SK-N-SH (cell line): ENCODE data around the gene CHPF. TPM values are rescaled to one million over a fixed set of nuclear protein-coding genes. Genes with fewer than 3 reads are reported as not detected.

ENCODE experiments used
- CTCF ChIA-PET: fragments of 300-600, 350-600 bp; formaldehyde crosslinking; extraction: SDS; loops from one replicate; lab custom pipeline; 2021; lab: Yijun Ruan, JAX
- POLR2A ChIA-PET: fragments of 350-600 bp; sonication (Branson Sonifier 250); formaldehyde crosslinking; extraction: SDS; loops from one replicate; lab custom pipeline; 2020; ENCODE audit warnings: antibody characterized with exemption, inconsistent platforms; lab: Yijun Ruan, JAX
- DNase-seq: peaks from one replicate; pipeline ENCODE4 v3.0.0; 2012
- H2AFZ ChIP-seq: fragments of 200-600 bp; sonication (generic); 2 replicates; pipeline ENCODE4 v1.8.1; 2016; ENCODE audit warnings: antibody characterized with exemption, mild to moderate bottlenecking, low read depth
- H3F3A ChIP-seq: fragments of 200-600 bp; sonication (generic); replicated peaks from 2 replicates; pipeline ENCODE3; 2016; ENCODE audit warnings: antibody characterized with exemption, mild to moderate bottlenecking; ENCODE audit not compliant: insufficient read depth
- H3K27ac ChIP-seq, 2 experiments: fragments of 200-500 bp in 1 of 2; fragments of 200-600 bp in 1 of 2; sonication (Bioruptor generic) in 1 of 2; sonication (generic), shearing (Covaris generic) in 1 of 2; 2 replicates each; pipeline versions ENCODE4 v1.5.1 to v1.6.1; 2014 to 2016; ENCODE audit warnings: low read depth in 2 of 2, inconsistent platforms in 1 of 2, low read length in 1 of 2, mild to moderate bottlenecking in 1 of 2, mixed read lengths in 1 of 2
- H3K27me3 ChIP-seq: fragments of 200-600 bp; sonication (generic), shearing (Covaris generic); 2 replicates; pipeline ENCODE4 v1.6.1; 2016; ENCODE audit warnings: mixed run types; ENCODE audit not compliant: insufficient read depth
- H3K36me3 ChIP-seq, 2 experiments: fragments of 200-500 bp in 1 of 2; fragments of 200-600 bp in 1 of 2; sonication (Bioruptor generic) in 1 of 2; sonication (generic) in 1 of 2; replicated peaks in 1 of 2; 2 replicates each; pipeline versions ENCODE3 to v1.5.1; 2014 to 2016; ENCODE audit warnings: low read length in 1 of 2, mild to moderate bottlenecking in 1 of 2; ENCODE audit not compliant: insufficient read depth in 2 of 2, control insufficient read depth in 1 of 2
- H3K4me1 ChIP-seq, 2 experiments: fragments of 200-500 bp in 1 of 2; fragments of 200-600 bp in 1 of 2; sonication (Bioruptor generic) in 1 of 2; sonication (generic), shearing (Covaris generic) in 1 of 2; 2 replicates each; pipeline versions ENCODE4 v1.5.1 to v1.6.1; 2014 to 2016; ENCODE audit warnings: low read depth in 1 of 2, low read length in 1 of 2, mixed run types in 1 of 2; ENCODE audit not compliant: insufficient read depth in 2 of 2, control insufficient read depth in 1 of 2
- H3K4me2 ChIP-seq: fragments of 200-600 bp; sonication (generic), shearing (Covaris generic); 2 replicates; pipeline ENCODE4 v1.6.1; 2017; ENCODE audit warnings: mixed run types
- H3K4me3 ChIP-seq, 2 experiments: fragments of 200-500 bp in 1 of 2; fragments of 200-600 bp in 1 of 2; sonication (Bioruptor generic) in 1 of 2; sonication (generic), shearing (Covaris generic) in 1 of 2; 2 replicates each; pipeline versions ENCODE4 v1.5.1 to v1.8.1; 2014 to 2016; ENCODE audit warnings: low read depth in 2 of 2, inconsistent platforms in 1 of 2, low read length in 1 of 2, mild to moderate bottlenecking in 1 of 2, mixed read lengths in 1 of 2, moderate library complexity in 1 of 2
- H3K79me2 ChIP-seq: fragments of 200-600 bp; sonication (generic); 2 replicates; pipeline ENCODE4 v1.8.1; 2017; ENCODE audit warnings: mild to moderate bottlenecking; ENCODE audit not compliant: insufficient read depth
- H3K9ac ChIP-seq: fragments of 200-600 bp; sonication (generic); 2 replicates; pipeline ENCODE4 v1.6.1; 2017; ENCODE audit warnings: mixed run types
- H3K9me2 ChIP-seq: fragments of 200-600 bp; sonication (generic); 2 replicates; pipeline ENCODE4 v1.6.1; 2017; ENCODE audit warnings: mixed run types
- H3K9me3 ChIP-seq: fragments of 200-600 bp; sonication (generic); 2 replicates; pipeline ENCODE4 v1.6.1; 2017; ENCODE audit warnings: mixed run types, mild to moderate bottlenecking, moderate library complexity
- H4K20me1 ChIP-seq: fragments of 200-600 bp; sonication (generic); 2 replicates; pipeline ENCODE4 v1.6.1; 2017; ENCODE audit warnings: mild to moderate bottlenecking, mixed run types; ENCODE audit not compliant: insufficient read depth
- CHD2 ChIP-seq: fragments of 150-350 bp; IDR thresholded peaks from 2 replicates; pipeline ENCODE4 v1.6.1; 2018; ENCODE audit warnings: low read length; ENCODE audit not compliant: partially characterized antibody
- ELF1 ChIP-seq: IDR thresholded peaks from 2 replicates; pipeline ENCODE4 v1.4.0; 2012
- FOSL2 ChIP-seq: IDR thresholded peaks from 2 replicates; pipeline ENCODE4 v1.4.0; 2012; ENCODE audit warnings: low read depth, mild to moderate bottlenecking, moderate library complexity, borderline replicate concordance
- FOXM1 ChIP-seq: IDR thresholded peaks from 2 replicates; pipeline ENCODE4 v1.4.0; 2012; ENCODE audit warnings: low read depth, mild to moderate bottlenecking
- GABPA ChIP-seq: IDR thresholded peaks from 2 replicates; pipeline ENCODE4 v1.4.0; 2012; ENCODE audit warnings: low read depth, mild to moderate bottlenecking
- GATA2 ChIP-seq: sonication (generic); formaldehyde crosslinking; IDR thresholded peaks from 2 replicates; pipeline ENCODE4 v1.5.0; 2020; ENCODE audit warnings: mild to moderate bottlenecking, missing genetic modification reagents
- MEF2A ChIP-seq: IDR thresholded peaks from 2 replicates; pipeline ENCODE4 v1.4.0; 2012; ENCODE audit warnings: low read depth, borderline replicate concordance
- MXI1 ChIP-seq: IDR thresholded peaks from 2 replicates; pipeline ENCODE4 v1.6.1; 2012; ENCODE audit warnings: mild to moderate bottlenecking, low read depth, low read length, improper control_type of control experiment
- NFIC ChIP-seq: IDR thresholded peaks from 2 replicates; pipeline ENCODE4 v1.4.0; 2012; ENCODE audit warnings: borderline replicate concordance
- NRF1 ChIP-seq: IDR thresholded peaks from 2 replicates; pipeline ENCODE4 v1.6.1; 2012; ENCODE audit warnings: low read depth, mild to moderate bottlenecking, low read length
- RCOR1 ChIP-seq: fragments of 150-350 bp; IDR thresholded peaks from 2 replicates; pipeline ENCODE4 v1.6.1; 2017; ENCODE audit warnings: antibody characterized with exemption, low read length
- RFX5 ChIP-seq: IDR thresholded peaks from 2 replicates; pipeline ENCODE4 v1.6.1; 2012; ENCODE audit warnings: mild to moderate bottlenecking, improper control_type of control experiment, low read length
- RXRA ChIP-seq: IDR thresholded peaks from 2 replicates; pipeline ENCODE4 v1.4.0; 2012; ENCODE audit warnings: low read depth, mild to moderate bottlenecking, borderline replicate concordance
- TAF1 ChIP-seq: IDR thresholded peaks from 2 replicates; pipeline ENCODE4 v1.6.1; 2012; ENCODE audit warnings: low read depth, mild to moderate bottlenecking, low read length, moderate library complexity, borderline replicate concordance
- TCF12 ChIP-seq: IDR thresholded peaks from 2 replicates; pipeline ENCODE4 v1.4.0; 2012
- WGBS: methylation state at CpG from one replicate; pipeline ENCODE4 v1.1.6; 2017; ENCODE audit warnings: low lambda C conversion rate; 5-methylcytosine and 5-hydroxymethylcytosine counted together
- polyA plus RNA-seq, 3 experiments: library from polyadenylated mRNA; depleted of rRNA; stranded (reverse); fragments of >200 nt; gene quantifications; 2 replicates each; pipeline ENCODE4 v1.2.3, GENCODE V29; 2012
- TF ChIP-seq, protein P1 (sequence below): fragments of 150-350 bp; IDR thresholded peaks from 2 replicates; pipeline ENCODE4 v1.6.1; 2016; ENCODE audit warnings: mild to moderate bottlenecking, low read depth, low read length
- TF ChIP-seq, protein P2 (sequence below): IDR thresholded peaks from 2 replicates; pipeline ENCODE4 v1.4.0; 2012; ENCODE audit warnings: low read depth, borderline replicate concordance
- TF ChIP-seq, protein P3 (sequence below): fragments of 200-600 bp; sonication (generic); IDR thresholded peaks from 2 replicates; pipeline ENCODE4 v1.6.1; 2017; ENCODE audit warnings: antibody characterized with exemption, mild to moderate bottlenecking, moderate library complexity
- TF ChIP-seq, protein P4 (sequence below): IDR thresholded peaks from 2 replicates; pipeline ENCODE4 v1.4.0; 2012; ENCODE audit warnings: low read depth, borderline replicate concordance
- TF ChIP-seq, protein P5 (sequence below): IDR thresholded peaks from 2 replicates; pipeline ENCODE4 v1.4.0; 2012; ENCODE audit warnings: low read depth
- TF ChIP-seq, protein P6 (sequence below): IDR thresholded peaks from 2 replicates; pipeline ENCODE4; 2012

Gene CHPF
- polyA plus RNA-seq, 1 of the 3 experiments (the other 2 are of a cell fraction): 141 TPM

DNA sequence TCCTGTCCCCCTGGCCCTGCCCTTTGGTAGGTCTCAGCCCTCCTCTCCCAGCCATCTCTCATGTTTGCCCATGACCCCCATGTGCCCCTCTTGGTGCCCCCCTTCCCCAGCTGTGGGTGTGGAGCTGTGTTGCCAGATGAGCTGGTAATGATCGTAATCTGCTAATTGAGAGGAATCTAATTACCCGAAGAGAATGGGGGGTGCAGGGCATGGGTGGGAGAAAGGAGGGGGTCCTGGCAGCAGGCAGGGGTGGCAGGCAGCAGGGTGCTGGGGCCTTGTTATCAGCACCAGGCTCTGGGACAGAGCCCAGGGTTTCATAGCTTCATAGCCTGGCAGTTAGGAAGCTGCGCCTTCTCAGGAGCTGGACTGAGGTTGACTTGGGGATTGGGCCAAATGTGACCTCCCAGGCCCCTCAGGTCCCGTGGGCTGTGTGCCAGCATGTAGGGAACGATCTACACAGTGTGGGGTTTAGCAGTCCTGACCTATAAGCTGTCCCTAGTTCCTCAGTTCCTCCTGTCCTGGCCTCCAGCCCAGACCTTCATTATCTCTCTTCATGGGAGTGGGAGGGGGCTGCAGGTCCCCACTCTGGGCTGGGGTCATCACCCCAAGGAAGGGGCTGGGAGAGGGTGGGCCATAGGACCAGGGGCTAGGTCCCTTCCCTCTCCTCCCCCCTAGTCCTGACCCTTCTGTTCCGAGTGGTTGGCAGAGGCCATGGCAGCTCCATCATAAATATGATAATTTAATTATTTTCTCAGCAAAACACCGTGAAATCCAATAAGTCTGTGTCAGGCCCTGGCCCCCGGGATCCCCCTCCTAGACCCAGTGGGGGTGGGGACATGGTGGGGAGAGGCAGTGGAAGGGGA is 35.8 kb downstream of the CHPF start (continued):
- TF ChIP-seq, protein P1, sequence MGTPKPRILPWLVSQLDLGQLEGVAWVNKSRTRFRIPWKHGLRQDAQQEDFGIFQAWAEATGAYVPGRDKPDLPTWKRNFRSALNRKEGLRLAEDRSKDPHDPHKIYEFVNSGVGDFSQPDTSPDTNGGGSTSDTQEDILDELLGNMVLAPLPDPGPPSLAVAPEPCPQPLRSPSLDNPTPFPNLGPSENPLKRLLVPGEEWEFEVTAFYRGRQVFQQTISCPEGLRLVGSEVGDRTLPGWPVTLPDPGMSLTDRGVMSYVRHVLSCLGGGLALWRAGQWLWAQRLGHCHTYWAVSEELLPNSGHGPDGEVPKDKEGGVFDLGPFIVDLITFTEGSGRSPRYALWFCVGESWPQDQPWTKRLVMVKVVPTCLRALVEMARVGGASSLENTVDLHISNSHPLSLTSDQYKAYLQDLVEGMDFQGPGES: no peak
- TF ChIP-seq TCF12: peak; percentile 10; the same call in 1 of the 2 replicates
- peak; percentile 100 for TF ChIP-seq GATA2 (CRISPR knock-in tag)
- peak; percentile 79 for TF ChIP-seq RCOR1
- TF ChIP-seq MXI1: peak; percentile 21; the same call in 1 of the 2 replicates
- TF ChIP-seq TAF1: no peak
- peak; percentile 91 for TF ChIP-seq CHD2
- TF ChIP-seq, protein P2, sequence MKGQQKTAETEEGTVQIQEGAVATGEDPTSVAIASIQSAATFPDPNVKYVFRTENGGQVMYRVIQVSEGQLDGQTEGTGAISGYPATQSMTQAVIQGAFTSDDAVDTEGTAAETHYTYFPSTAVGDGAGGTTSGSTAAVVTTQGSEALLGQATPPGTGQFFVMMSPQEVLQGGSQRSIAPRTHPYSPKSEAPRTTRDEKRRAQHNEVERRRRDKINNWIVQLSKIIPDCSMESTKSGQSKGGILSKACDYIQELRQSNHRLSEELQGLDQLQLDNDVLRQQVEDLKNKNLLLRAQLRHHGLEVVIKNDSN: no peak
- TF ChIP-seq GABPA: no peak

DNA sequence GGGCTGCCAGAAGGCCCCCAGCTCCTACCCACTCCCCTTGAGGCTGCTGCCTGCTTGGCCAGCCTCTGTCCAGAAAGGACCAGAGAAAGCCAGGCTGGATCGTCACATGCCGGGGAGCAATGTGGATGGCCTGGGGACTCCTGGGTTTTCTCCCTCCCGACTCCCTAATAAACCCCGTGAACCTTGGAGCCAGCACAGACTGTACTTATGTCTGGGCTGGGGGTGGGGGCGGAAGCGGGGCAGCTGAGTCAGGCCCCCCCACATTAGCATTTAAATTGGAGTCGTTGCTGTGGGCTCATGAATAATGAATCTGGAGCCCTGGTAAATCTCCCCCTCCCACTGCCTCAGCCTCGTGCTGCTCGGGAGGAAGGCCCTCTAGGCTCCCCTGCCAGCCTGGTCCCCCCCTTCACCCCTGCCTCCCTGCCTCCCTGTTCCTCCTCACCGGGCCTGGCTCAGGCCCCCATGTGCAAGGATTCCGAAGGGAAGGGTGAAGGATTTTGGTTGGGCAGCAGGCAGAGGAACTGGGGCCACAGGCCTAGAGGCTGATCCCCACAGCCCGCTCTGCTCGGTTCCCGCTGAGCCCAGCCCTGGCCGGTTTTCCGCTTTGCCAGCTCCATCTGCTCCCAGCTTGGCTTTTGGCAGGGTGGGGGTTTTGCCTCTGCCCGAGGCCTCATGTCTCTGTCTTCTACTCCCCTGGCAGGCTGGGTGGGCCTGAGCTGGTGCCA is 36.6 kb downstream of the CHPF start:
- Histone ChIP-seq H3K9me2 (no peaks in the 10 kb centered on the region), H3K79me2 (no peaks in the 10 kb centered on the region), H3K9me3 (no peaks in the 10 kb centered on the region), H4K20me1 (no peaks in the 10 kb centered on the region), H3K4me2 (no peak overlapping the region), H3K27ac (peak overlapping the region in 1 of 2 experiments; percentile 96; a peak in 2 of 4 replicates), H3K36me3 (peaks cover 6 to 20% of the 10 kb centered on the region in 2 experiments), H3K9ac (no peak overlapping the region), H3K27me3 (no peaks in the 10 kb centered on the region; the same call in 1 of the 2 replicates), H3K4me3 (no peak overlapping the region), H2AFZ (no peak overlapping the region), H3F3A (no peaks in the 10 kb centered on the region), H3K4me1 (peaks cover 3 to 96% of the 10 kb centered on the region in 2 experiments; a peak in 2 of 4 replicates)
- DNase-seq: peak; percentile 52
- 71% methylated on average over 7 of the region's 17 CpGs for WGBS
- CTCF ChIA-PET: interaction anchor here (1.2 to 62.1 kb wide), 8 partner anchors 8 to 104 kb away, joined by 4 to 2824 read pairs (median 7); partner anchors contain the start of genes ASIC4, CHPF, GMPPA and TMEM198
- POLR2A ChIA-PET: interaction anchor here (0.5 to 13.5 kb wide), 14 partner anchors 9 to 160 kb away, joined by 3 to 210 read pairs (median 8); partner anchors contain the start of genes CHPF, GMPPA, OBSL1 and TMEM198
- no peak for TF ChIP-seq GABPA
- TF ChIP-seq MEF2A: no peak
- TF ChIP-seq TAF1: no peak
- no peak for TF ChIP-seq ELF1
- TF ChIP-seq RFX5: no peak
- TF ChIP-seq NFIC: no peak
- no peak for TF ChIP-seq FOSL2
- TF ChIP-seq, protein P3, sequence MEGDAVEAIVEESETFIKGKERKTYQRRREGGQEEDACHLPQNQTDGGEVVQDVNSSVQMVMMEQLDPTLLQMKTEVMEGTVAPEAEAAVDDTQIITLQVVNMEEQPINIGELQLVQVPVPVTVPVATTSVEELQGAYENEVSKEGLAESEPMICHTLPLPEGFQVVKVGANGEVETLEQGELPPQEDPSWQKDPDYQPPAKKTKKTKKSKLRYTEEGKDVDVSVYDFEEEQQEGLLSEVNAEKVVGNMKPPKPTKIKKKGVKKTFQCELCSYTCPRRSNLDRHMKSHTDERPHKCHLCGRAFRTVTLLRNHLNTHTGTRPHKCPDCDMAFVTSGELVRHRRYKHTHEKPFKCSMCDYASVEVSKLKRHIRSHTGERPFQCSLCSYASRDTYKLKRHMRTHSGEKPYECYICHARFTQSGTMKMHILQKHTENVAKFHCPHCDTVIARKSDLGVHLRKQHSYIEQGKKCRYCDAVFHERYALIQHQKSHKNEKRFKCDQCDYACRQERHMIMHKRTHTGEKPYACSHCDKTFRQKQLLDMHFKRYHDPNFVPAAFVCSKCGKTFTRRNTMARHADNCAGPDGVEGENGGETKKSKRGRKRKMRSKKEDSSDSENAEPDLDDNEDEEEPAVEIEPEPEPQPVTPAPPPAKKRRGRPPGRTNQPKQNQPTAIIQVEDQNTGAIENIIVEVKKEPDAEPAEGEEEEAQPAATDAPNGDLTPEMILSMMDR: no peak
- TF ChIP-seq FOXM1: no peak
- TF ChIP-seq, protein P4, sequence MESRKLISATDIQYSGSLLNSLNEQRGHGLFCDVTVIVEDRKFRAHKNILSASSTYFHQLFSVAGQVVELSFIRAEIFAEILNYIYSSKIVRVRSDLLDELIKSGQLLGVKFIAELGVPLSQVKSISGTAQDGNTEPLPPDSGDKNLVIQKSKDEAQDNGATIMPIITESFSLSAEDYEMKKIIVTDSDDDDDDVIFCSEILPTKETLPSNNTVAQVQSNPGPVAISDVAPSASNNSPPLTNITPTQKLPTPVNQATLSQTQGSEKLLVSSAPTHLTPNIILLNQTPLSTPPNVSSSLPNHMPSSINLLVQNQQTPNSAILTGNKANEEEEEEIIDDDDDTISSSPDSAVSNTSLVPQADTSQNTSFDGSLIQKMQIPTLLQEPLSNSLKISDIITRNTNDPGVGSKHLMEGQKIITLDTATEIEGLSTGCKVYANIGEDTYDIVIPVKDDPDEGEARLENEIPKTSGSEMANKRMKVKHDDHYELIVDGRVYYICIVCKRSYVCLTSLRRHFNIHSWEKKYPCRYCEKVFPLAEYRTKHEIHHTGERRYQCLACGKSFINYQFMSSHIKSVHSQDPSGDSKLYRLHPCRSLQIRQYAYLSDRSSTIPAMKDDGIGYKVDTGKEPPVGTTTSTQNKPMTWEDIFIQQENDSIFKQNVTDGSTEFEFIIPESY: no peak
- no peak for TF ChIP-seq NRF1
- TF ChIP-seq, protein P5, sequence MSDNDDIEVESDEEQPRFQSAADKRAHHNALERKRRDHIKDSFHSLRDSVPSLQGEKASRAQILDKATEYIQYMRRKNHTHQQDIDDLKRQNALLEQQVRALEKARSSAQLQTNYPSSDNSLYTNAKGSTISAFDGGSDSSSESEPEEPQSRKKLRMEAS: no peak
- TF ChIP-seq, protein P1: no peak
- no peak for TF ChIP-seq TCF12
- no peak for TF ChIP-seq RXRA
- TF ChIP-seq, protein P6, sequence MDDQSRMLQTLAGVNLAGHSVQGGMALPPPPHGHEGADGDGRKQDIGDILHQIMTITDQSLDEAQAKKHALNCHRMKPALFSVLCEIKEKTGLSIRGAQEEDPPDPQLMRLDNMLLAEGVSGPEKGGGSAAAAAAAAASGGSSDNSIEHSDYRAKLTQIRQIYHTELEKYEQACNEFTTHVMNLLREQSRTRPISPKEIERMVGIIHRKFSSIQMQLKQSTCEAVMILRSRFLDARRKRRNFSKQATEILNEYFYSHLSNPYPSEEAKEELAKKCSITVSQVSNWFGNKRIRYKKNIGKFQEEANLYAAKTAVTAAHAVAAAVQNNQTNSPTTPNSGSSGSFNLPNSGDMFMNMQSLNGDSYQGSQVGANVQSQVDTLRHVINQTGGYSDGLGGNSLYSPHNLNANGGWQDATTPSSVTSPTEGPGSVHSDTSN: no peak
